Gastroesophageal sphincter (tissue), 3 donors: Measurements from ENCODE around the gene PDZD2.

Source experiments
- EP300 ChIP-seq: sonication (generic); formaldehyde crosslinking; IDR thresholded peaks from one replicate; pipeline ENCODE4 v1.6.1; 2017; ENCODE audit warnings: antibody characterized with exemption, mild to moderate bottlenecking
- POLR2A ChIP-seq, 2 donors: fragments of 450-650 bp; IDR thresholded peaks; one replicate each; pipeline ENCODE4 v1.6.1; 2017; ENCODE audit warnings: antibody characterized with exemption in 2 of 2, mild to moderate bottlenecking in 2 of 2, moderate library complexity in 1 of 2
- POLR2AphosphoS5 ChIP-seq: sonication (generic); formaldehyde crosslinking; IDR thresholded peaks from one replicate; pipeline ENCODE4 v1.6.1; 2017; ENCODE audit warnings: antibody characterized with exemption
- TF ChIP-seq, protein P1 (sequence below), 4 experiments: fragments of 200-600 bp in 2 of 4; fragments of 450-650 bp in 2 of 4; sonication (generic) in 1 of 4; IDR thresholded peaks; one replicate each; pipeline ENCODE4 v1.5.1; 2017 to 2019; ENCODE audit warnings: antibody characterized with exemption in 4 of 4, mild to moderate bottlenecking in 2 of 4, moderate library complexity in 2 of 4

DNA sequence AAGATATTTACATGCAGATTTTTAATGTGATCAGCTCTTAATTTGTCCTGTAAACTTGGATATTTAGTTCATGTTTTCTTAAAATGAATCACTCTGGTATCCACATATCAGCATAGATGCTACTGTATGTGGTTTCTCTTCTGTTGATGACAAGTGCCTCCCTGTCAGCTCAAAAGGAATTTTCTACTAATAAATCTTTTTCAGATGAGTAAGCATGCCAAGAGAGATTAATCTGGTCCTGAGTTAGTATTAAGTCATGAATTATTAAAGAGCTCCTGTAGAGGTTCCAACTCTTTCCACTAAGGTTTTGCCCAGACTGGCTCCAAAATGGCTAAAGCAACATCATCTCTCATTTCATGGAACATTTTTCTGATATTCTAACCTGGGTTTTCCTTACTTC lies 406.0 kb downstream of the PDZD2 start:
- TF ChIP-seq, protein P1, sequence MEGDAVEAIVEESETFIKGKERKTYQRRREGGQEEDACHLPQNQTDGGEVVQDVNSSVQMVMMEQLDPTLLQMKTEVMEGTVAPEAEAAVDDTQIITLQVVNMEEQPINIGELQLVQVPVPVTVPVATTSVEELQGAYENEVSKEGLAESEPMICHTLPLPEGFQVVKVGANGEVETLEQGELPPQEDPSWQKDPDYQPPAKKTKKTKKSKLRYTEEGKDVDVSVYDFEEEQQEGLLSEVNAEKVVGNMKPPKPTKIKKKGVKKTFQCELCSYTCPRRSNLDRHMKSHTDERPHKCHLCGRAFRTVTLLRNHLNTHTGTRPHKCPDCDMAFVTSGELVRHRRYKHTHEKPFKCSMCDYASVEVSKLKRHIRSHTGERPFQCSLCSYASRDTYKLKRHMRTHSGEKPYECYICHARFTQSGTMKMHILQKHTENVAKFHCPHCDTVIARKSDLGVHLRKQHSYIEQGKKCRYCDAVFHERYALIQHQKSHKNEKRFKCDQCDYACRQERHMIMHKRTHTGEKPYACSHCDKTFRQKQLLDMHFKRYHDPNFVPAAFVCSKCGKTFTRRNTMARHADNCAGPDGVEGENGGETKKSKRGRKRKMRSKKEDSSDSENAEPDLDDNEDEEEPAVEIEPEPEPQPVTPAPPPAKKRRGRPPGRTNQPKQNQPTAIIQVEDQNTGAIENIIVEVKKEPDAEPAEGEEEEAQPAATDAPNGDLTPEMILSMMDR (IDR thresholded peaks at IDR 0.05) = no peak
- no peak for TF ChIP-seq POLR2A (IDR thresholded peaks at IDR 0.05)
- no peak for TF ChIP-seq POLR2AphosphoS5
- no peak for TF ChIP-seq EP300
